ENCODE results near the gene N4BP3.
A peak's percentile ranks its signal among the peaks of the same experiment; 100 is the strongest.
"Not testable (repeated sequence)": the region's sequence is repeated elsewhere in the genome, so short reads cannot be mapped to it uniquely, and the experiment has no call there.

The N4BP3 gene, protein sequence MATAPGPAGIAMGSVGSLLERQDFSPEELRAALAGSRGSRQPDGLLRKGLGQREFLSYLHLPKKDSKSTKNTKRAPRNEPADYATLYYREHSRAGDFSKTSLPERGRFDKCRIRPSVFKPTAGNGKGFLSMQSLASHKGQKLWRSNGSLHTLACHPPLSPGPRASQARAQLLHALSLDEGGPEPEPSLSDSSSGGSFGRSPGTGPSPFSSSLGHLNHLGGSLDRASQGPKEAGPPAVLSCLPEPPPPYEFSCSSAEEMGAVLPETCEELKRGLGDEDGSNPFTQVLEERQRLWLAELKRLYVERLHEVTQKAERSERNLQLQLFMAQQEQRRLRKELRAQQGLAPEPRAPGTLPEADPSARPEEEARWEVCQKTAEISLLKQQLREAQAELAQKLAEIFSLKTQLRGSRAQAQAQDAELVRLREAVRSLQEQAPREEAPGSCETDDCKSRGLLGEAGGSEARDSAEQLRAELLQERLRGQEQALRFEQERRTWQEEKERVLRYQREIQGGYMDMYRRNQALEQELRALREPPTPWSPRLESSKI

DNA sequence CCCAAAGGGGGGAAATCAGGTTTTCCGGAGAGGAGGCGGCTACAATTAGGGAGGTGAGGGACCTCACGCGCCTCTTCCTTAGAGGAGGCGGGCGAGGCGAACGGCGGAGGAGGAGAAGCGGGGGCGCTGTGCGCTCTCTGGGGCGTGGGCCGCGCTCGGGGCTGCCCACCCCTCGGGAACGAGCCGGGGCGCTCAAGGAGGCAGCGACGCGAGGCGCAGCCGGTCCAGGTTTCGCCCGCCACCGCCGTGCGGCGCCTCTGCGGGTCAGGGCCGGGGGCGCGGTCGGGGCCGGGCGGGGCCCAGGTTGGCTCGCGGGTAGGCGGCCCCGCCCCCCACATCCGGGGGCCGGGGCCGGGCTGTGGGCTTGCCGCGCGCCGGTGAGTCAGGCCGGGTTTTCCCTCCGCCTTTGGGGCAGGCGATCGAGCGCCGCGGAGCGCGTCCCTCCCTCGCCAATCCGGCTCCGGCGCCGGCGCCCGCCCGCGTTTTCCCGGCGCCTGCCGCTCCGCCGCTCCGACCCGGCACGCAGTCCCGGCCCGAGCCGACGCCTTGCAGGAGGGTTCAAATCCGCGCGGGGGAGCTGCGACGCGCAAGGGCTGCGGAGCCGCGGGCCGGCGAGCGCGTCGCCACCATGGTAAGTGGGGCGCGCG lies at the start of gene N4BP3:
N4BP3 (plus strand) TSS at position 392 of the 647 bp plus-strand sequence. CDS start 6,052 bp downstream, outside the sequence.
- DNase-seq, result peak; percentile 88

DNA sequence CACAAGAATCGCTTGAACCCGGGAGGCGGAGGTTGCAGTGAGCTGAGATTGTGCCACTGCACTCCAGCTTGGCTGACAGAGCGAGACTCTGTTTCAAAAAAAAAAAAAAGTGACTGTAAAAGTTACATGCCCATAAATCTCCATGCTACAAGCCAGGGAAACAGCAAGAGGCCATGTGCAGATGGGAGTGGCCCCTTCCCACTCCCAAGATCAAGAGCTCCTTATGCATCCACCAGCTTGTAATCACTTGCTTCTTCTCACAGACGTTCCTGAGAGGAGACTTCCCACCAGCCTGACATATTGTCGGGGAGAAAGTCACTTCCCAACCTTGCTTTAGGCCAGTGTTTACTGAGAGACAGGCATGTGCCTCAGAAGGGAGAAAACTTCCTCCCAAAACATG lies 45.6 kb upstream of the N4BP3 start:
- no peak for DNase-seq

- DNase-seq, result no peak
Measured at GRCh38 chr5:178068293-178068692, 45.0 kb upstream of the N4BP3 start.

DNA sequence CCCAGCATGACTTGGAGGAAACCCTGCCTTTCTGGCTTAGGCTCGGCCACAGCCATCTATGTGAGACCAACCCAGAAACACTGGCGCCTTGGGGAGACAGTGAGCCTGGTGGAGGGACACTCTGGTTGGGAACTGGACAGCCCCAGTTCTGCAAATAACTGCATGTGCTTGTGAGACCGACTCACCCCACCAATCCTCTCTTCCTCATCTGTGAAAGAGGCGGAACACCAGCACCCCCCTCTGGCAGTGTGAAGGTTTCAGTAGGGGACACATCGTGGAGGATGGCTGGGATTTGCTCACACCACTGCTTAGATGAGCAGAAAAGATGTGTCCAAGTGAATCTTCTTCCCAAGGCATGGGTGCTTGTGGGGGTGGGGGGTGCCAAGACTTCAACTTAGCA lies 43.4 kb upstream of the N4BP3 start:
- DNase-seq, result peak; percentile 68

DNA sequence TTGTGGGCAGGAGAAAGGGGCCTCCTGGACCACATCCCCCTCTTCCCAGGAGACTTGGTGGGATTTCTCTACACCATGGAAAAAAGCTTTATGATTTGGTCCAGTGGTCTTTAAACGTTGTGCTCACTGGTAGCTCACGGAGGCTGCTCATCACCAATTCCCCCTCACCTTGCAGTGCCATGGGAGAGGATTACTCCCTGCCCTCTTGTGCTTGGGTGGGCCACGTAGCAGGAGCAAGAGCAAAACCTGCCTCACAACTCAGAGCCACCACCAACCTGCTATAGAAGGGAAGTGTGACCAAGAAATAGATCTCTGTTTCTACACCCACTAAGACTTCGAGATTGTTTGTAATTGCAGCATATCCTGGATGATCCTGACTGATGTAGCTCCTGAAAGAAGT lies 42.2 kb upstream of the N4BP3 start:
- no peak for DNase-seq

GRCh38 chr5:178072749-178073148 lies 40.6 kb upstream of the N4BP3 start:
- no peak for DNase-seq

GRCh38 chr5:178074266-178074952 lies 38.9 kb upstream of the N4BP3 start:
- no peak for DNase-seq

DNA sequence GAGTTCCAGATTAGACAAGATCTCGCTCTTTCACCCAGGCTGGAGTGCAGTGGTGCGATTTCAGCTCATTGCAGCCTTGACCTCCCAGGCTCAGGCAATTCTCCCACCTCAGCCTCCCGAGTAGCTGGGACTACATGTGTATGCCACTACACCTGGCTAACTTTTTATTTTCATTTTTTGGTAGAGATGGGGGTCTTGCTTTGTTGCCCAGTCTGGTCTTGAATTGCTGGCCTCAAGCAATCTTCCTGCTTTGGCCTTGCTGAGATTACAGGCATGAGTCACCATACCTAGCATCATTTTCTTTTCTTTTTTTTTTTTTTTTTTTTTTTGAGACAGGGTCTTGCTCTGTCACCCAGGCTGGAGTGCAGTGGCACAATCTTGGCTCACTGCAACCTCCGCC lies 36.4 kb upstream of the N4BP3 start:
- not testable (repeated sequence) for DNase-seq

DNA sequence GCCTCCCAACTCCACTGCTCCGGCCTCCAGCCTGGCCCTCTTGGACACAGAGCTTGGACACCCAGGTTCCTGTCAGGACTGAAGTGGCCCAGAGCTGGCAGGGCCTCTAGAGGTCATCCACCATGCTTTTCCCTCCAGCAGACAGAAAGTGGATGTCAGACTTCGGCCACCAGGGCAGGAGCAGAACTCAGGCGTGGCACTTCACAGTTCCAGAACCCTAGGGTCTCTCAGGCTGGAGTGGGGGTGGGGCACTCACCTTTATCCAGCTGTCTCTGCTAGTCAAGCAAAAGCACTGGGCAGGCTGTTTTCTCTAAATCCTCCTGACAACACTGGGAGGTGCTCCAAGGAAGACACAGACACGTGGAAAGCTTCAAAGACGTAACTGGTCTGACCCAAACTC lies 35.6 kb upstream of the N4BP3 start:
- no peak for DNase-seq

GRCh38 chr5:178078197-178079010 lies 34.9 kb upstream of the N4BP3 start:
- no peak for DNase-seq

GRCh38 chr5:178080056-178080455 lies 33.3 kb upstream of the N4BP3 start:
- no peak for DNase-seq

DNA sequence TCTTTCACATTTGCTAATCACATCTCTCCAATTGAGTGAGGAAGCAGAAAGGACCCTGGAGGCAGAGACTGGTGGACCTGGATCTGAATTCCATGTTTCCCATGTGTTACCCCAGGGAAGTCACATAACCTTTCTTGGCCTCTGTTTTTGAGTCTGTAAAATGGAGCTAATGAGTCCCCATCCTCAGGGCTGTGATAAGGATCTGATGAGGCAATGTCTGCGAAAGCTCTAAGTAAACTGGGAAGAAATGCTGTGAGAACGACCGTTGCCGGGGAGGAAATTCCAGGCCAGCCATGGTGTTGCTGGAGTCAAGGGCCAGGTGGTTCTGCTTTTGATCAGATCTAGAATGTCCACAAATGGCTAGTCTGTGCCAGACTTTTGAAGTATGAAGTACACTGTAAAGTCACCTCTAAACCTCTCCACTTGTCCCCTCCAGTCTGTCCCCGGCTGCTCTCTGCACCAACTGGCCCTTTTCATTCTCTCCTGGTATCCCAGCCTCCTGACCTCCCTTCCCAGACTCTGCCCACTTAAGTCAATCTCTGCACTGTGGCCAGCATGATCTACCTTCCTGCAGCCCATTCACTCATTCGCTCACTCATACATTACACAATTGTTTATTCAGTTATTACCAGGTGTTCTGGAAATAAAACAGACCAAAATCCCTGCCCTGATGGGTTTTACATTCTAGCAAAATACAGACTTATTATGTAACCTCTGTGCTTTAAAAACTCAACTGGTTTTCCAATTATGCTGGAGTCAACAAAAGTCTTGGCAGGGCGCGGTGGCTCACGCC lies 32.5 kb upstream of the N4BP3 start:
- DNase-seq, result no peak

GRCh38 chr5:178081571-178082243 lies 31.6 kb upstream of the N4BP3 start:
- DNase-seq, result no peak

DNA sequence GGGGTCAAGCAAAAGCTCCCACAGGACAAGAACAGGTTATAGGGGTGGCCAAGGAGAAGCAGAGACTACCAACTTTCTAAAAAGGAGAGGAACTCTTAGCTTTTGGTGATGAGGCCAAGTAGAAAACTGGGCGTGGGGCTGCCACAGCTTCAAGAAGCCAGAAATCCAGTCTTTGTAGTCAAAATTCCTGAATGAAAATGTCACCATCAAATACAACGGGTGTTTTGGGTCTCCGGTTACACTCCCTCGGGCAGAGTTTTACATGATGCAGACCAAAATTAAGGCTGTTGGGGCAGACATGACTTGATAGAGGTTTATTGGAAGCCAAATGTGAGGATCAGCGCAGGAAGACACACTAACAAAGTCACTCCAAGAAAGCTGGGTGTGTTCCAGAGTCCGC lies 29.4 kb upstream of the N4BP3 start:
- no peak for DNase-seq

DNA sequence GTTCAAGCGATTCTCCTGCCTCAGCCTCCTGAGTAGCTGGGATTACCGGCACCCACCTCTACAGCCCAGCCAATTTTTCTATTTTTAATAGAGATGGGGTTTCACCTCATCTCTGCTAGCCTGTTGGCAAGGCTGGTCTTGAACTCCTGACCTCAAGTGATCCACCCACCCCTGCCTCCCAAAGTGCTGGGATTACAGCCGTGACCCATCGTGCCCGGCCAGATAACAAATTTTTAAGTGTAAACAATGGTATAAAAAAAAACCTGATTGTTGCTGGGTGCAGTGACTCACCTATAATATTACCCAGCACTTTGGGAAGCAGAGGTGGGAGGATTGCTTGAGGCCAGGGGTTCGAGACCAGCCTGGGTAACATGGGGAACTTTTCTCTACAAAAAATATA lies 28.0 kb upstream of the N4BP3 start:
- no peak for DNase-seq

DNA sequence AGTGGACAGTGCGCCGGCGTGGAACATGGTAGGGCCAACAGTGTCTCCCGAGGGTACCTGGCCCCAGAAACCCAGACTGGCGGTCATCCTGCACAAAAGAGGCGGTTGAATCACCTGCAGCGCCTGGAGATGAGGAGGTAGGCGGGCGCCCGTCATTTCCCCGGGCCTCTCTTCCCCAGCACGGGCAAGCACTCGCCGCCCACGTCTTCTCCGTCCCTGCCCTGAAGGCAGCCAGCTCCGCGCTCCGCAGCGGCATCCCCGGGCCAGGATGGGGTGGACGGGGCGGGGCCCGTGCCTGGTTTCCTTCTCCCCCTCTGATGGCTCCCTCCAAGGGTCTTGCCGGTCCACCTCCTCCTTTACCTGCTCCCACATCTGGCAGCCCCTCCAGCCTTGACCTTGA lies 27.1 kb upstream of the N4BP3 start:
- DNase-seq, result no peak

DNA sequence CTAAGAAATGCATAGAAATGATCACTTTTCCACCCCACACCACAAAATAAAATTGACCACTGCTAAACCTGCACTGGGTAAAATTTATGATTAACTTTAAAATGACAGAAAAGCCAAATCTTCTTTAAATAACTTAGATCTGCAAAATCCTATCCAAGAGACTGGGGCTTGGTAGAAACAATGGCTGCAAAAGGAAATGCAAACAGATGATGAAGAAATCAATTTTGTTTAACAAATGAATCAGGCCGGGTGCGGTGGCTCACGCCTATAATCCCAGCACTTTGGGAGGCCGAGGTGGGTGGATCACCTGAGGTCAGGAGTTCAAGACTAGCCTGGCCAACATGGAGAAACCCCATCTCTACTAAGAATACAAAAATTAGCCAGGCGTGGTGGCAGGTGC lies 26.1 kb upstream of the N4BP3 start:
- DNase-seq, result not testable (repeated sequence)

- DNase-seq, result peak; percentile 36
Measured at GRCh38 chr5:178090856-178091255, 22.5 kb upstream of the N4BP3 start.

- no peak for DNase-seq
Measured at GRCh38 chr5:178093134-178093533, 20.2 kb upstream of the N4BP3 start.

DNA sequence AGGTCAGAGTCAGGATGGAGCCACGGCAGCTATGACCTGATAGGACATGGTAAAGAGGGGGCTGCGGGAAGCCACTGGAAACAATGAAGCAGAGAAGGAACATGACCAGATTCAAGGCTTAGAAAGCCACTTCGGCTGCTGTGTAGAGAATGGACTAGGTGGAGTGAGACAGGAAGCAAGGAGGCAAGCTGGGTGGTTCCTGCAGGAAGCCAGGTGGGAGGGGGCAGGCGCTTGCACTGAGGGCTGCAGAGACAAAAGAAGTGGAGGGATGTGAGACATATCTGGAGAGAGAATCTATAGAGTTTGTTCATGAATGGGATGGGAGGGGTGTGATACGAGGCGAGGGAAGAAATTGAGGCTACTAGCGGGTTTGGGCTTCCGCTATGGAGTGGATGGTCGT lies 19.0 kb upstream of the N4BP3 start:
- no peak for DNase-seq

GRCh38 chr5:178098685-178099084 lies 14.6 kb upstream of the N4BP3 start:
- no peak for DNase-seq
